HG02759 (cell line): ENCODE data around the gene KLHL8.

ENCODE experiments used
- ATAC-seq: cut with Tn5 transposase; IDR thresholded peaks from one replicate; pipeline ENCODE4 v1.9.1; 2021; ENCODE audit warnings: mild to moderate bottlenecking, moderate library complexity; ENCODE audit not compliant: unreplicated experiment

Gene KLHL8

GRCh38 chr4:87126056-87126455 lies 94.4 kb downstream of the KLHL8 start:
- no peak for ATAC-seq

DNA sequence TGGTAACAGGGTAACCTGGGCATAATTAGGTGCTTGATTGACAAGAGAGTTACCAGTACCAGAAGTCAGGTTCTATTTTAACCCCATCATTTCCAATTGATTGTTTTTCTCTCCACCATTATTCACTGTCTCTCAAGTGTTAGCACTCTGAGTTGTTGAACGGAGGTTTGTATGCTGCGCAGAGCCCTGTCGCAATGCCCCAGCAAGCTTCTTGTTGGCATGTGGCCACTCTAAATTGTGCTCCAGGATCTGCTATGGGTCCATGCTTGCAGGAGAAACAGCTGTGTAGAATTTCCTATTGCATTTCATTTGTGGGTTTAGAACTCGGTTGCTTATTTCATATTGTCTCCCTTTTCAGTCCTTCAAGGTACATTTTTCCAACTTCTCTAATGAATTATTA lies 98.2 kb downstream of the KLHL8 start:
- ATAC-seq: no peak

DNA sequence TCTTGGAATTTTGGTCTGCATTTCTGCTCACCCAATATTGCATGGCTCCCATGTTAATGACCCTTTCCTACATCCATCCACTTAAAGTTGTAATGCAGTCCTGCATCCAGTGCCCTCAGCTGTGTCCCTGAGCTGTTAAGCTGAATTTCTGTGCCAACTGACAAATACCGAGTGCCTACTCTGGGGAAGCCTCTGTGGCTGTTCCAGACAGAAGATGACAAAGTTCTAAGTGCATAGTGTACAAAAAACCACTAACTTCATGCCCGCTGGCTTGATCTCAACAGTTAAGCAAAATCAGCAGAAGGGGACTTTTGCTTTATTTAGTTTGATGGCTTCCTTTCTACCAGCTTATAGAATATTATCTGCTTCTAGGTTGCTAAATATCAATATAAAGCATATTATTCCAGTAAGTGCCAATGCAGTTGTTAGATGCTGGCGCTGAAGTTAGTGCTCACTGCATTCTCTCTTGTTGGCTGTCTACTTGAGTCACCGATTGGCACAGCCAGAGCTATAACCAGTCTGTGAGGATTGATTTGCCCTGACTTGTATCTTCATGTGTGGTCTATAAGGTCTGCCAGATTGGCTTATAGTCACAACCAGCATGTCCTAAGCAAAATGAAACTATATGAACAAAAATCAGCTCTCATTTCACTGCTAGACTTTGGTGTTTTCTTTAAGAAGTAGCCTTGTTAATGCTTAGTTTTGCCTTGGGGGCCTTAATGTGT lies 98.9 kb downstream of the KLHL8 start:
- no peak for ATAC-seq

- no peak for ATAC-seq
Observed at GRCh38 chr4:87120411-87121162, 99.8 kb downstream of the KLHL8 start.

DNA sequence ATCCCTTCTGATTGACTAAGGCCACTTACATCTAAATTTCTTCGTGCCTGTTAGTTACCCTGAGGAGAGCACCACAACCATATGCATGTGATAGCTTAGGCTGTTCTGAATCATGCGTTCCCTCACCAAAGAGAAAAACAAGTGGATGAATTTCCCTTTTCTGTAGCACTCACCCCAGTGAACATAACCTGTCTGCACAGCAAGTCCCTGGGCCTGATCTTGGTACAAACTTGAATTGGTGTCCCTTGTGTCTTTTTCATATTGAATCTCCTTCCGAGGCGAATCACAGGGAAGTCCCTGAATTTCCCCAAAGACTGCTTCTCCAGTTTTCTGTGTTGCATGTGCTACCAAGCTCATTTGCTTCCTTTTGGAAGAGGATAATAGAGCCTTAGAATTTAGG lies 100.4 kb downstream of the KLHL8 start:
- ATAC-seq: peak; percentile 43

DNA sequence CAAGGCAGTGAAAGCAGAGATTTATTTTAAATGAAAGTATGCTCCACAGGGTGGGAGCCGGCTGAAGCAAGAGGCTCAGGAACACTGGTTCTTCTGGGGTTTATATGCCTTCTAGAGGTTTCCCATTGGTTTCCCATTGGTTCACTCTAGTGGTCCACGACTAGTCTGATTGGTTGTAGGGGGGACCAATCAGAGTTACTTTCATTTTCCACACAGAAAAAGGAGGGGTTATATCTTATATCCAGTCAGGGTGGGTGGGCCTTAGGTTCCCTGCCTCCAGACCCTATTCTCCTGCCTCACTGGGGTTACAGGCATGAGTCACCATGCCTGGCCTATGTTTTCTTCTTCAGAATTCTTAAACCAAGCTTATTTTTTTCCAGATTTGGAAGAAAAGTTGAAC lies 101.6 kb downstream of the KLHL8 start:
- no peak for ATAC-seq

DNA sequence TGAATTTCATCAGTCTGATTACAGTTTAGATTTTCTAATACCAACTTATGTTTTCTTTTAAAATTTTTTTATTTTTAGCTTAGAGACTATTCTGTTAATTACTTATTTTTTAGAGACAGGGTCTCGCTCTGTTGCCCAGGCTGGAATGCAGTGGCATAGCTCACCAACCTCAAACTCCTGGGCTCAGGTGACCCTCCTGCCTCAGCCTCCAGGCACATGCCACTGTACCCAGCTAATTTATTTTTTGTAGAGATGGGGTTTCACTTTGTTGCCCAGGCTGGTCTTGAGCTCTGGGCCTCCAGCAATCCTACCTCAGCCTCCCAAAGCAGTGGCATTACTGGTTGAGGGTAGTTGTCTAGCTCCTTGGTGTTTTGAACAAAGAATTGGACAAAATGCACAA lies 102.0 kb downstream of the KLHL8 start:
- ATAC-seq: no peak

GRCh38 chr4:87117732-87118075 lies 102.7 kb downstream of the KLHL8 start:
- ATAC-seq: no peak

DNA sequence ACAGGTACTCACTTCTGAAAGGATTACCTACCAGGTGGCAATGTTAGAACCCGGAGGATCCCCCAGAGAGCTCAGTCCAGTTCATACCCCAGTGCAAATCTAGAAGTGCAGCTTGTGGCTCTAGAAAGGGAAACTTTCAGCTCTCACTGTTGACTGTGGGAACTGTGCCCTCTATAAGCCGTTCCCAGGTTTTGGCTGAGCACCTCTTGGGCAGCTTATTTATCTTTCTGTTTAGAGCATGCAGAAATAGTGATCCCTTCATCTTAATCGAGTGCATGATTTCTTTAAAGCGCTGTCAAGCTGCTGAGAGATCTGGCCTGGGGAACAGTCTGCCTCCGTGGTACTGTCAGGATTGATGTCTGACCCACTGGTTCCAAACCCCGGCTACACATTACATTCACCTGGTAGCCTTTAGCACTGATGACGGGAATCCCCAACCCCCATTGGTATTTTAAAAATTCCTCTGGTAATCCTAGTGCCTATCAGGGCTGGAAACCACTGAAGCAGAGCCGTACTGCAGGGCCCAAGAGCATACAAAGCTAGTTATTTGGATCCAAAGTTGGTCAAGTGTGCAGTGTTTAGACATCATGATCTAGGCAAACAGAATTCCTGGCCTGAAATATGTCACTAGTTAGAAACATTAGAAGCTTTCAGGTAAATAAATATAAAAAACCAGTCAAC lies 103.2 kb downstream of the KLHL8 start:
- no peak for ATAC-seq

DNA sequence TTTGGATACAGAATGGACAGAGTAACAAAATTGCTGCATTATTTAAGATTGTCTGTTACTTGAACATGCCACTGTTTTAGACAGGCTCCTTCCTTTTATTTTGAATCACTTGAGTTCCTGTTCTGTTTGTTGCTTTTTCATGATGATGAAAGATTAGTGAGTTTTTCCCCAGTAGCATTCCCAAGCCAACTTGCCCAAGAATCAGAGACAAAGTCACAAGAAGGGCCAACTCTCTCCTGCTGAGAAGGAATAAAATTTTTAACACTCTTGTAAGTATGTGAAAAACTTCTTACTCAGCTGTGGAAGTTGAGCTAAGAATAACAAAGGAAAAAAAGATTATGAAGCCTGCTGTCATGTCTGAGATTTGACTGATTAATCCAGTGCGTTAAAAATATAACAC lies 104.2 kb downstream of the KLHL8 start:
- no peak for ATAC-seq

DNA sequence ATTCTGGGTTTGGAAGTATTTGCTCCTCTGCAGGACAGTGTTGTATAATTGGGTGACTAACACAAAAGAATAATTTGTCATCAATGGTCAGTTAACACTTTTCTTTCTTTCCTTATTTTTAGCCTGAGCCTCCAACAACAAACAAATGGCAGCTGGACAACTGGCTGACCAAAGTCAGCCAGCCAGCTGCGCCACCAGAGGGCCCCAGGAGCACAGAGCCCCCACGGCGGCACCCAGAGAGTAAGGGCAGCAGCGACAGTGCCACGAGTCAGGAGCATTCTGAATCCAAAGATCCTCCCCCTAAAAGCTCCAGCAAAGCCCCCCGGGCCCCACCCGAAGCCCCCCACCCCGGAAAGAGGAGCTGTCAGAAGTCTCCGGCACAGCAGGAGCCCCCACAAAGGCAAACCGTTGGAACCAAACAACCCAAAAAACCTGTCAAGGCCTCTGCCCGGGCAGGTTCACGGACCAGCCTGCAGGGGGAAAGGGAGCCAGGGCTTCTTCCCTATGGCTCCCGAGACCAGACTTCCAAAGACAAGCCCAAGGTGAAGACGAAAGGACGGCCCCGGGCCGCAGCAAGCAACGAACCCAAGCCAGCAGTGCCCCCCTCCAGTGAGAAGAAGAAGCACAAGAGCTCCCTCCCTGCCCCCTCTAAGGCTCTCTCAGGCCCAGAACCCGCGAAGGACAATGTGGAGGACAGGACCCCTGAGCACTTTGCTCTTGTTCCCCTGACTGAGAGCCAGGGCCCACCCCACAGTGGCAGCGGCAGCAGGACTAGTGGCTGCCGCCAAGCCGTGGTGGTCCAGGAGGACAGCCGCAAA lies 106.0 kb downstream of the KLHL8 start:
- no peak for ATAC-seq

DNA sequence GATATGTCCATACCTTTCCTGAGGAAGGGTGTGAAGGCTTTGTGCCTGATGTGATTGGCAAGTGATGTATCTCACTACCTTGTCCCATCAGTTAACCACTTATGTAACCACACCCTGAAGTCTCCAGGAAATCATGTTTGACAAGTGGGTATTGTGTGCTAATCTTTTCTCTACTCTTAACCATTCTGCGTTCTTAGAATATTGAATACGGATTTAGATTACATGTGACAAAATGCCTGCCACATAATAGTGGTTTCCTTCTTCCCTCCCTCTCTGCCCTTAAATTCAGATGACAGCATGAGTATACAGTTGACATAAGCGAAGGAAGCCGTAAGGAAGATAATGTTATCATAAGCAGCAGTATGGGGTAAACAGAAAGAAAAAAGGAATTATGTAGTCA lies 108.4 kb downstream of the KLHL8 start:
- no peak for ATAC-seq
